Rectal smooth muscle tissue (tissue), 1 donor: ENCODE data around the gene SPDYE8.
"Not testable (repeated sequence)": the region's sequence is repeated elsewhere in the genome, so short reads cannot be mapped to it uniquely, and the experiment has no call there.

Source experiments
- H3K27ac ChIP-seq: one replicate; pipeline ENCODE4 v1.7.0; 2013; ENCODE audit warnings: low read depth, low read length, inconsistent platforms
- H3K27me3 ChIP-seq: one replicate; pipeline ENCODE4 v1.7.0; 2013; ENCODE audit warnings: low read length; ENCODE audit not compliant: control insufficient read depth, insufficient read depth
- H3K36me3 ChIP-seq: one replicate; pipeline ENCODE4 v1.7.0; 2013; ENCODE audit warnings: low read length; ENCODE audit not compliant: control insufficient read depth, insufficient read depth
- H3K4me1 ChIP-seq: one replicate; pipeline ENCODE4 v1.7.0; 2013; ENCODE audit warnings: low read length; ENCODE audit not compliant: control insufficient read depth, insufficient read depth
- H3K4me3 ChIP-seq: one replicate; pipeline ENCODE4 v1.7.0; 2013; ENCODE audit warnings: low read length
- H3K9ac ChIP-seq: one replicate; pipeline ENCODE4 v1.7.0; 2013; ENCODE audit warnings: low read length

SPDYE8 gene

GRCh38 chr7:72975656-72976286, 53.8 kb downstream of the SPDYE8 start:
- not testable (repeated sequence) for H3K27me3 ChIP-seq

GRCh38 chr7:72974781-72975180, 54.8 kb downstream of the SPDYE8 start:
- H3K4me3 ChIP-seq, H3K36me3 ChIP-seq, H3K9ac ChIP-seq, H3K27me3 ChIP-seq, H3K27ac ChIP-seq, H3K4me1 ChIP-seq: not testable (repeated sequence)

More at GRCh38 chr7:72975656-72976286, 53.8 kb downstream of the SPDYE8 start:
- not testable (repeated sequence) for H3K36me3 ChIP-seq, H3K4me3 ChIP-seq, H3K4me1 ChIP-seq, H3K27ac ChIP-seq, H3K9ac ChIP-seq

- not testable (repeated sequence) for H3K4me3 ChIP-seq, H3K27me3 ChIP-seq, H3K9ac ChIP-seq, H3K36me3 ChIP-seq, H3K27ac ChIP-seq, H3K4me1 ChIP-seq
These were observed 58.1 kb downstream of the SPDYE8 start for GRCh38 chr7:72971505-72971904.
